Measurements from ENCODE around the gene ZNF764.

DNA sequence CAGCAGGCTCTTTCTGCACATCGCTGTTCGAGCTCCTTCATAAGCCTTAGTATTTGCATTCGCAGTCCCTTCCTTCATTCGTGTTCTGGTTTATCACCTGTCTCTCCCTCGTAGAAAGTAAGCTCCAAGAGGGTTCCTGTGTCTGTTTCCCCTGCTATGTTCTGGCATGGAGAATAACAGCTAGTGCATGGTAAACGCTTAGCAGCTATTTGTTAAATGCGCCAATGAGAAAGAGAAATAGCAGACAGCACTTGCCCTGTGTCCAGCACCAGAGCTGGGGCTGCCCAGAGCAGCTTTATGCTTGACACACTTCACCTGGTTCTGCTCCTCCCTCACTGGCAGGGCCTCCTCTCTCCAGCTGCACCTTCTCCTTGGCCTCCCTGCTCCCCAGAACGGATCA lies 7.8 kb upstream of the ZNF764 start:
- TF ChIP-seq, protein P1, sequence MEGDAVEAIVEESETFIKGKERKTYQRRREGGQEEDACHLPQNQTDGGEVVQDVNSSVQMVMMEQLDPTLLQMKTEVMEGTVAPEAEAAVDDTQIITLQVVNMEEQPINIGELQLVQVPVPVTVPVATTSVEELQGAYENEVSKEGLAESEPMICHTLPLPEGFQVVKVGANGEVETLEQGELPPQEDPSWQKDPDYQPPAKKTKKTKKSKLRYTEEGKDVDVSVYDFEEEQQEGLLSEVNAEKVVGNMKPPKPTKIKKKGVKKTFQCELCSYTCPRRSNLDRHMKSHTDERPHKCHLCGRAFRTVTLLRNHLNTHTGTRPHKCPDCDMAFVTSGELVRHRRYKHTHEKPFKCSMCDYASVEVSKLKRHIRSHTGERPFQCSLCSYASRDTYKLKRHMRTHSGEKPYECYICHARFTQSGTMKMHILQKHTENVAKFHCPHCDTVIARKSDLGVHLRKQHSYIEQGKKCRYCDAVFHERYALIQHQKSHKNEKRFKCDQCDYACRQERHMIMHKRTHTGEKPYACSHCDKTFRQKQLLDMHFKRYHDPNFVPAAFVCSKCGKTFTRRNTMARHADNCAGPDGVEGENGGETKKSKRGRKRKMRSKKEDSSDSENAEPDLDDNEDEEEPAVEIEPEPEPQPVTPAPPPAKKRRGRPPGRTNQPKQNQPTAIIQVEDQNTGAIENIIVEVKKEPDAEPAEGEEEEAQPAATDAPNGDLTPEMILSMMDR (IDR thresholded peaks at IDR 0.05), result no peak
- TF ChIP-seq POLR2A (IDR thresholded peaks at IDR 0.05), result no peak

All from heart left ventricle (tissue), 13 donors.